ENCODE results near the gene SLC10A3. TPM values are rescaled to one million over a fixed set of nuclear protein-coding genes. Genes with fewer than 3 reads are reported as not detected.

Gene SLC10A3
- polyA plus RNA-seq, 3 donors, result 25.3 to 33.1 (median 26.7) TPM

- Histone ChIP-seq H3K79me2 (ENCODE audit: insufficient read depth, low read length) (no peaks in the 10 kb centered on the region), H3K9ac (ENCODE audit: insufficient read depth, low read length, poor library complexity, severe bottlenecking) (no peak overlapping the region), H2AFZ (ENCODE audit: insufficient read depth, low read depth, low read length, poor library complexity, severe bottlenecking) (no peak overlapping the region), H3K27me3 (ENCODE audit: control insufficient read depth in 2 of 2, insufficient read depth in 2 of 2, low read length in 2 of 2) (no peaks in the 10 kb centered on the region), H3K4me3 (replicated peaks in 1 of 3; ENCODE audit: low read depth in 2 of 3, low read length in 3 of 3) (no peak overlapping the region), H3K4me1 (ENCODE audit: control insufficient read depth in 1 of 2, insufficient read depth in 2 of 2, low read length in 2 of 2) (peaks cover 11 to 16% of the 10 kb centered on the region in 2 donors), H3K9me3 (replicated peaks in 1 of 2; ENCODE audit: control insufficient read depth in 1 of 2, insufficient read depth in 1 of 2, low read length in 2 of 2) (no peaks in the 10 kb centered on the region), H3K36me3 (replicated peaks in 1 of 2; ENCODE audit: control insufficient read depth in 1 of 2, insufficient read depth in 2 of 2, low read length in 2 of 2) (no peaks in the 10 kb centered on the region), H3K4me2 (replicated peaks; ENCODE audit: extremely low read depth, low read length, poor library complexity, severe bottlenecking) (no peak overlapping the region), H3K27ac (ENCODE audit: low read depth in 1 of 2, low read length in 2 of 2) (no peak overlapping the region), H4K20me1 (ENCODE audit: insufficient read depth, low read length) (no peaks in the 10 kb centered on the region)
- no CpG with 5 or more reads among the region's 6 CpGs for WGBS (ENCODE audit: insufficient coverage)
- H3K4me3 Mint-ChIP-seq, result no peak overlapping the region
- H3K9me3 Mint-ChIP-seq, result peaks cover 0 to 11% (median 3%) of the 10 kb centered on the region in 7 donors
- H3K27ac Mint-ChIP-seq, result no peak overlapping the region
- no peak for TF ChIP-seq CTCF (IDR thresholded peaks at IDR 0.05)
- peaks cover 10% of the 10 kb centered on the region for H3K4me1 Mint-ChIP-seq
- peaks cover 0 to 14% (median 2%) of the 10 kb centered on the region in 3 donors for H3K27me3 Mint-ChIP-seq (ENCODE audit: low read depth in 3 of 3)
- intact Hi-C loops (cut with micrococcal nuclease), result no loop called here
- no peaks in the 10 kb centered on the region for H3K36me3 Mint-ChIP-seq
- no peak for DNase-seq
Measured at GRCh38 chrX:154495472-154495922, 5.1 kb upstream of the SLC10A3 start.

- H3K9me3 Mint-ChIP-seq, result peaks cover 0 to 15% (median 5%) of the 10 kb centered on the region in 7 donors
- H3K4me1 ChIP-seq (ENCODE audit: control insufficient read depth in 1 of 2, insufficient read depth in 2 of 2, low read length in 2 of 2), result peaks cover 14 to 19% of the 10 kb centered on the region in 2 donors
- no peaks in the 10 kb centered on the region for H3K27me3 ChIP-seq (ENCODE audit: control insufficient read depth in 2 of 2, insufficient read depth in 2 of 2, low read length in 2 of 2)
- no peaks in the 10 kb centered on the region for H3K36me3 Mint-ChIP-seq
- H3K4me3 Mint-ChIP-seq, result no peak overlapping the region
- H3K9ac ChIP-seq (ENCODE audit: insufficient read depth, low read length, poor library complexity, severe bottlenecking), result no peak overlapping the region
- intact Hi-C loops (cut with micrococcal nuclease), result no loop called here
- no peaks in the 10 kb centered on the region for H3K36me3 ChIP-seq (replicated peaks in 1 of 2; ENCODE audit: control insufficient read depth in 1 of 2, insufficient read depth in 2 of 2, low read length in 2 of 2)
- no peaks in the 10 kb centered on the region for H4K20me1 ChIP-seq (ENCODE audit: insufficient read depth, low read length)
- H3K27ac Mint-ChIP-seq, result no peak overlapping the region
- H2AFZ ChIP-seq (ENCODE audit: insufficient read depth, low read depth, low read length, poor library complexity, severe bottlenecking), result no peak overlapping the region
- no peaks in the 10 kb centered on the region for H3K79me2 ChIP-seq (ENCODE audit: insufficient read depth, low read length)
- WGBS (ENCODE audit: insufficient coverage), result no CpG with 5 or more reads among the region's 3 CpGs
- no peak overlapping the region for H3K4me3 ChIP-seq (replicated peaks in 1 of 3; ENCODE audit: low read depth in 2 of 3, low read length in 3 of 3)
- no peak overlapping the region for H3K27ac ChIP-seq (ENCODE audit: low read depth in 1 of 2, low read length in 2 of 2)
- no peak overlapping the region for H3K4me2 ChIP-seq (replicated peaks; ENCODE audit: extremely low read depth, low read length, poor library complexity, severe bottlenecking)
- H3K4me1 Mint-ChIP-seq, result peaks cover 13% of the 10 kb centered on the region
- peaks cover 0 to 11% (median 0%) of the 10 kb centered on the region in 3 donors for H3K27me3 Mint-ChIP-seq (ENCODE audit: low read depth in 3 of 3)
- no peaks in the 10 kb centered on the region for H3K9me3 ChIP-seq (replicated peaks in 1 of 2; ENCODE audit: control insufficient read depth in 1 of 2, insufficient read depth in 1 of 2, low read length in 2 of 2)
- no peak for DNase-seq
- no peak for TF ChIP-seq CTCF (IDR thresholded peaks at IDR 0.05)
Measured at GRCh38 chrX:154494715-154495114, 4.3 kb upstream of the SLC10A3 start.
